H54 (cell line): ENCODE measurements around the gene TRIB2.
"Not testable (repeated sequence)": the region's sequence is repeated elsewhere in the genome, so short reads cannot be mapped to it uniquely, and the experiment has no call there.

Experiments
- DNase-seq: peaks from one replicate; pipeline ENCODE4 v3.0.0; 2011; ENCODE audit warnings: low spot score, mixed read lengths; ENCODE audit not compliant: insufficient read length
- FAIRE-seq: peaks from 3 replicates; lab custom pipeline; 2011; peaks lifted over from hg19 to GRCh38; lab: Jason Lieb, UNC
- POLR2A ChIP-seq: IDR thresholded peaks from 2 replicates; pipeline ENCODE4 v1.6.1; 2011; ENCODE audit warnings: low read depth, mild to moderate bottlenecking, low read length

The TRIB2 gene

GRCh38 chr2:12716282-12717190 lies at the start of gene TRIB2:
TRIB2 (plus strand) TSS chr2:12716936; CDS start chr2:12718308, 1,372 bp downstream.
- no peak for FAIRE-seq
- peak; percentile 65 for DNase-seq
- TF ChIP-seq POLR2A: peak; percentile 39; the same call in 1 of the 2 replicates

GRCh38 chr2:12669036-12669435 lies 47.7 kb upstream of the TRIB2 start:
- TF ChIP-seq POLR2A: no peak
- FAIRE-seq (no peak), DNase-seq (no peak)

GRCh38 chr2:12672711-12673315 lies 43.9 kb upstream of the TRIB2 start:
- DNase-seq (no peak), FAIRE-seq (no peak)
- no peak for TF ChIP-seq POLR2A

GRCh38 chr2:12674644-12675328 lies 42.0 kb upstream of the TRIB2 start:
- DNase-seq (no peak), FAIRE-seq (no peak)
- TF ChIP-seq POLR2A: no peak

DNA sequence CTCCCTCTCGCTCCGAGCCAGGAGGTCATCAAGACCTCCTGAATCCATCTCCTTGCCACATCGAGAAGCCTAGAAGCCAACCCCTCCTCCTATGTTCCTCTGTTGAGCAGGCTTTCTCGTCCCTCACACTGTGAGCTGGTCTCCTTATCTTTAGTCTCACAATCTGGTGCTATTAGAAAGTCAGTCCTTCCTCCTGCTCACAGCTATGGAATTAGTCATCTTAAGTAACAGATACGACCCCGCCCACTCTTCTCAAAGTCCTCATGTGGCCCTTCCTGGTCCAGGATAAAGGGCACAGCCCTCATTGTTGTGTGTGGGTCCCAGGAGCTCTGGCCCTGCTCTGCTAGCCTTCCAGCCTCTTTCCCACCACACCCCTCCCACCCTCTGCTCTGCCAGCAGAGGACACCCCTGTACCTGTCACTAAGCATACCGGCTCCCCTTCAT lies 41.4 kb upstream of the TRIB2 start:
- DNase-seq: no peak
- FAIRE-seq: no peak
- TF ChIP-seq POLR2A: no peak

- no peak for FAIRE-seq
- DNase-seq: no peak
- TF ChIP-seq POLR2A: no peak
Observed at GRCh38 chr2:12675801-12676200, 40.9 kb upstream of the TRIB2 start.

- DNase-seq: no peak
- no peak for FAIRE-seq
- no peak for TF ChIP-seq POLR2A
Observed at GRCh38 chr2:12676771-12677170, 40.0 kb upstream of the TRIB2 start.

- TF ChIP-seq POLR2A: no peak
- FAIRE-seq: no peak
- no peak for DNase-seq
Observed at GRCh38 chr2:12678186-12678585, 38.5 kb upstream of the TRIB2 start.

GRCh38 chr2:12679550-12680072 lies 37.1 kb upstream of the TRIB2 start:
- no peak for TF ChIP-seq POLR2A
- FAIRE-seq (no peak), DNase-seq (no peak)

DNA sequence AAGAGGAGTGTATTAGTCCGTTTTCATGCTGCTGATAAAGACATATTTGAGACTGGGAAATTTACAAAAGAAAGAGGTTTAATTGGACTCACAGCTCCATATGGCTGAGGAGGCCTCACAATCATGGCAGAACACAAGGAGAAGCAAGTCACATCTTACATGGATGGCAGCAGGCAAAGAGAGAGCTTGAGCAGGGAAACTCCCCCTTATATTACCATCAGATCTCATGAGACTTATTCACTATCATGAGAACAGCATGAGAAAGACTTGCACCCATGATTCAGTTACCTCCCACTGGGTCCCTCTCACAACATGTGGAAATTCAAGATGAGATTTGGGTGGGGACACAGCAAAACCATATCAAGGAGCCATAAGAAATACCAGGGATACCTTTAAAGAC lies 36.6 kb upstream of the TRIB2 start:
- not testable (repeated sequence) for DNase-seq, FAIRE-seq

- DNase-seq (no peak), FAIRE-seq (no peak)
- TF ChIP-seq POLR2A: no peak
Observed at GRCh38 chr2:12682017-12682416, 34.7 kb upstream of the TRIB2 start.

DNA sequence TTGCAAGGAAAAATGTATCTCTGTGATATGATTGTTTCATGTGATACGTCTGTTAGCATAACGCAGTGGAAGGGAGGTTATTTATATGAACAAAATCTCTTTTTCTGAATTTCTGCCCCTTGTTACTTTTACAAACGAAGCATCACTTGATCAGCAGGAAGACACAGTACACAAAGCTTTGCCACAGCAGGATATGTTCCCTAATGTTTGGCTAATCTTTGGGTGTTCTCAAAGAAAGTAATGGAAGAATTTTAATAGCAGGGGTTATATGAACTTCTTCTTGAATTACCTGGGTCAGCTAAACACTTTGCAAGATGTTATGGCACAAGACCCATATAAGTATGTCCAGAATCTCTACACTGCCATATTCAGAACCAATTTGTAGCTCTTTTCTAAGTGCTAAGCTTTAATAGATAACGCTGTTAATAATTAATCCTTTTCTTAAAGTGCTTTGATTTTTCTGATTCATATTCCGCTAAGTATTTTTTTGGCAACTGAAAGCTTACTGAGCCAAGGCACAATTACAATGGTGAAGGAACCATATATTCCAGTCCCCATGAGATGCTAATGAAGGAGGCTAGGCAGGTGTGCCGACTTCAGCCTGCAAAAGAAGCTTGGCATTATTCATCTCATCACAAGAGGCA lies 33.2 kb upstream of the TRIB2 start:
- DNase-seq: no peak
- FAIRE-seq: no peak
- no peak for TF ChIP-seq POLR2A

GRCh38 chr2:12684471-12684936 lies 32.2 kb upstream of the TRIB2 start:
- no peak for TF ChIP-seq POLR2A
- FAIRE-seq (no peak), DNase-seq (no peak)

GRCh38 chr2:12685145-12685544 lies 31.6 kb upstream of the TRIB2 start:
- no peak for TF ChIP-seq POLR2A
- FAIRE-seq (no peak), DNase-seq (no peak)
